HG03097 (cell line): ENCODE measurements around the gene CETN1.

Experiments
- ATAC-seq: cut with Tn5 transposase; IDR thresholded peaks from one replicate; pipeline ENCODE4 v1.9.1; 2021; ENCODE audit not compliant: unreplicated experiment, low FRiP score

Gene CETN1

GRCh38 chr18:574865-575645 is 5.1 kb upstream of the CETN1 start:
- ATAC-seq, result no peak

DNA sequence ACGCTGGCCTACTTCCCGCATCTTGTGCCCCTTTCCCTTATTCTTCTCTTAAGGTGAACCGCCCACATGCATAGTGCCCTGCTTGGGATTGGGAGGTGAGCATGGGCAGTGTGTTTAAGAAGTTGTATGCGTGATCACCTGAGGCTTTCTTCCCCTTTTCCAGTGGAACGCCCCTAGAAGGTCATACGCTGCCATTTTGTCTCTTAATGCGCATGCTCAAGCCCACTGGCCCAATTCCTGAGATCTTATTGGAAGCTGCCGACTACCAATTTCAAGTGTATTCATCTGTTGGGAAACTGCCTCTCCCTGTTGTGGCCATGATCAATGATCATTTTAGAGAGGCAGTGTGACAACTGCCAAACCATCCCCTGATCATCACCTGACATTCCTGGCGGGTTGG is 3.3 kb upstream of the CETN1 start:
- no peak for ATAC-seq

DNA sequence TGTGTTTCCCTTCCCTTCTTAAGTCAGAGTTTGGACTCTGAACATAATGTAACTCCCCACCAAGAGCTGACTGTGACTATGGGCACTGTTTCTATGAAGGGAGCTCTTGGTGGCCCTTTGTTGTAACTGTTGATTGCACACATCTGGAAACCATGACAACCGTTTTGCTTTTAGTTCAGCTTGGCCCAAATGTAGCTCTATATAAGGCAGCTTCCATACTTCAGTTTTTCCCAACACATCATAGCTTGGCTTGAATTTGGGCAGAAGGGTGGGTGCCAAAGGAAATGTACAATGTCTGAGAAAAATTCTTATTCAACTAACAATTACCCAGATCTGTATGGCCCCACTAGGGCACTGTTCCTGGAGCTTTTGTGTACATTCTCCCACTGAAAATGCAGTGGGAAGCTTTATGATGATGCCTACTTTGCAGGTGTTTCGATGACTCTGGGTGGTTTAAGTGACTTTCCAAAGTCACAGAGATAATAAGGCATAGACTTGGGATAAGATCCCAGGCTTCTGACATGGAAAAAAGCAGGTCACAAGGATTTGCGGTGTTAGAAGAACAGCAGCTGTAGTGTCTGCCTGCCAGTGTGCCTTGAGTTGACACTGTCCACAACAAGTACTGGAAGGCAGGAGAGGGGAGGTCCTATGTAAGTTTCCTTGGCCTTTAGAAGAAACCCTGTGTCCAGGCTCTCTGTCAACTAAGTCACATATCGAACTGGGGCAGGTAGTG is 2.4 kb upstream of the CETN1 start:
- ATAC-seq, result no peak

DNA sequence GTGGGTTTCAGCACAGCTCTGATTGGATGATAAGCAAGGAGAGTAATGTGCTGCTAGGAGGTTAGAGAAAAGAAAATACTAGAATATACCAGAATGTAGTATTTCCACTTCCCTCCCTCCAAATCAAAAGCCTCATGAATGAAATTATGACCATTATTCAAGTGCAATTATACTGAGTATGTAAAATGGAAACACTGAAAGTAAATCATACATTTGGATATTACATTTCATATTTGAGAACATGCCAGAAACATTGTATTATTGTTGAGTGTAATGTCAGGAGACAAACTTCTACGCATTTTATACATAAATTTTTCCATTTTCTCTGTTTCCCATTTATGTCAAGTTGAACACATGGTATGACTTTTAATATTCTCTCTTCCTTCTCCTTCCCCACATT is 942 bp upstream of the CETN1 start:
- ATAC-seq, result no peak

DNA sequence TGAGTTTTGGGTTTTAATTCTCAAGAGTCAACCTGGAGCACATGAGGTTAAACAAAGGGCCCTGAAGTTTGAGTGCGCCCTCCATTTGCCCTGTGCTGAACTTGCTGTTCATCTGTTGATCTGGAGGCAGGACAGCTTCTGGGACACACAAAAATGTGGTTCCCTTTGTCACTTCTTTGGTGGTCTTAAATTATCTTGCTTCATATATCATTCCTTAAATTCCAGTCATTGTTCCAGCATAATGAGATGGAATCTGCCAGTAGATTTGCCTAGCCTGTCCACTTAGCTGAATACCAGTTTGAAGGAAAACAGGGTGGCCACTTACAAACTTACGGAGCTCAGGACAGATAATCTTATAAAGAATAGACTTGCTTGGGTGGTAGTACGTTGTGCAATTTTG is 916 bp downstream of the CETN1 start:
- ATAC-seq, result no peak

DNA sequence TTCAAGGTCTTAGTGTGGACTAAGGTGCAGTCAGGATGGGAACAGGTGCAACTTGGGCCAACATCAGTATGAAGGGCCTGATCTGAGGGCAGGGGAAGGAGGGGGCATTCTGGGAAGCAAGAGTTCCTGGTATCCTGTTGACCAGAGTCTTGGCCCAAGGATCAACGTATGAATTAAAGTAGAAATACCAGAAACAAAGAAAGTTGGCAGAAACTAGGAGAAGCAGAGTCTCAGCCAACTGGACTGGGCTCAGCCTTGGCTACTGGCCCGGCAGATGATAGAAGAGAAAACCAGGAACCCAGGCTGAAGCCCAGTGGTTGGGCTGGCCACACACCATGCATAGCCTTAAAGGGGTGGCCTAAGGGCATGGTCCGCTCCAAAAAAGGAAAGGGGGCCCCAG is 2.3 kb downstream of the CETN1 start:
- no peak for ATAC-seq

DNA sequence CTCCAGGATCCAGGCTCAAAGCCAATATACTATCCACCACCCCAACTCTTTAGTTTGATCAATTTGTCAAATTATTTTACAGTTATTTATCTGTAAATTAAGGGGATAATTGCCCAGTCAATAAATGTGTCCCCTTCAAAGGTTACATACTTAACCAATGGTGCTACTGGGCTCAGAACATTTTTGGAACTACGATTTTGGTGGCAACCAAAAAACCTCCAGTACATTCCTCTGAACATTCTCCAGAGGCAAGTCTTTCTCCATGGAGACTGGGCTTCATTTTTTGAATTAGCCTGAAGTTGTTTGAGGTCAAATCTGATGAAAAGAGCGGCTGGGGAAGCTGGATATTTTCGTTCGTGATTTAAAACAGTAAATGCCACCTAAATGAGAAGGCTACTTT is 14.9 kb downstream of the CETN1 start:
- ATAC-seq, result no peak

GRCh38 chr18:595571-595970 is 15.4 kb downstream of the CETN1 start:
- ATAC-seq, result no peak

DNA sequence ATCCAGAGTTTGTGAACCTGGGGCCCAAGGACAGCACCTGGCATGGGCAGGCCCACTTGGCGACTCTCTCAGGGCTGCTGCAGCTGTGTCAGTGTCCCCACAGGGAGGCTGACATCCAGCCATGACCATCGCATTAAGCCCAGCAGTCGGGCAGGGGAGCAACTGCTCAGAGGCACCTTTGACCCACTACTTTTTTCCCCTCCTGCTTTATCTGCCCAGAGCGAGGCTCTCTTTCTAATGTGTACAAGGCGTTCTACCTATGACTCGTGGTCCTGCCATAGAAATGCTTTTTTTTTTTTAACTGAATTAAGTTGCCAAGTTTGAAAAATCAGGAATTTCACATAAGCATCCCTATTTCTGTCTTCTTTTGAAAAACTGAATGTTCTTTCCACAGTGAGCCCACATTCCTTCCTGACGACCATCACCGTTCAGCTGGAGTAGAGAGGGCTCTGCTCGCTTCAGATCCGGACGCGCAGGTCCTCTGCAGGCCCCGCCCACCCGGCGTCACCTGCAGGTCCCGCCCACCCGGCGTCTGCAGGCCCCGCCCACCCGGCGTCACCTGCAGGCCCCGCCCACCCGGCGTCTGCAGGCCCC is 16.2 kb downstream of the CETN1 start:
- no peak for ATAC-seq

DNA sequence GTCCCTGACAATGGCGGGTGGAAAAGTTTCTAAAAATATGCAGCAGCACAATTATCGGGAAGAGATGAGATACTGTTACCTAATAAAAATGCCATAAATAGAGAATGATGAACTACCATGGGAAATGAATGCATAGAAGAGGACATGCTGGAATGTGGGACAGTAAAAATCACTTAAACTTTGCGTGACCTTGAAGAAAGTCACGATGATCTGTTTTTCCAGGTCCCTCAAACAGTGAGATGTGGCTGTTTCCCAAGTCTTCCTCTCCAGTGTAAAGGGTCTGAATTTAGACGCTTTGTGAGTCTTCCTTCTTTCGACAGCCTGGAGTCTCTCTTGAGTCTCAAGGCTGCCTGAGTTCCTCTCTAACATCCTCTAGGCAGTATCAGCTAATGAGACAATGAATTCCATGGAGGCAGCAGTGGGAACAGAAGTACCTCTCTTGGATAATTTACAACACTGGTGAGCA is 18.0 kb downstream of the CETN1 start:
- no peak for ATAC-seq

- ATAC-seq, result no peak
Observed at GRCh38 chr18:600107-600506, 19.9 kb downstream of the CETN1 start.

- no peak for ATAC-seq
Observed at GRCh38 chr18:604771-605170, 24.6 kb downstream of the CETN1 start.

- ATAC-seq, result no peak
Observed at GRCh38 chr18:607930-608329, 27.8 kb downstream of the CETN1 start.

DNA sequence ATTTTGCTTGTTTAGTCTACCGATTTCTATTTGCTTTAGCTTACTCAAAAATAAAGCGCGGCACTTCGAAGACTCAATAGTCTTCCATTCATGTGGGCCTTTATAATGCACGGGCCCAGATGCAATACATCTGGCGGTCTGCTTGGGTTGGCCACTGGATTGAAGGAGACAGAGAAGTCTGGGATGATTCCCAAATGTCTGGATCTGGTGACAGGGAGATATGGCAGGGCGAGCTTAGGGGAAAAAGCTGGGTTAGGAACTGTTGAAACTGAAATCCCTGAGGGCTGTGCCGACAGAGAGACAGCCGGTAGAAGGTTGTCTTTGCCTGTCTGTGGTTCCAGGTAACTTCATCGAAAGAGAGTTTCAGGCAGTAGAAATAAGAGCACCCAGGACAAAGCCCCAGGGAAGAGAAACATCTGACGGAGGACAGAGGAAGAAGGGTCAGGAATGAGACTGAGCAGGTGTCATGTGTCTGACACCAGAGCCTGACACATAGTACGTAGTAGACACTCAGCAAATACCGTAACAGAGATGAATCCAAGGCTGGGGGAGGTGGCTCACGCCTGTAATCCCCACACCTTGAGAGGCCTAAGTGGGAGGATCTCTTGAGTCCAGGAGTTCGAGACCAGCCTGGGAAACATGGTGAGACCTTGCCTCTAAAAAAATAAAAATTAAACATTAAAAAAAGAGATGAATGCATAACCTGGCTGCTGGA is 30.2 kb downstream of the CETN1 start:
- ATAC-seq, result no peak

- no peak for ATAC-seq
Observed at GRCh38 chr18:612156-612555, 32.0 kb downstream of the CETN1 start.

GRCh38 chr18:614193-614592 is 34.0 kb downstream of the CETN1 start:
- ATAC-seq, result no peak

- no peak for ATAC-seq
Observed at GRCh38 chr18:615092-615521, 34.9 kb downstream of the CETN1 start.

- no peak for ATAC-seq
Observed at GRCh38 chr18:615773-616172, 35.6 kb downstream of the CETN1 start.

- ATAC-seq, result no peak
Observed at GRCh38 chr18:616380-616995, 36.3 kb downstream of the CETN1 start.

DNA sequence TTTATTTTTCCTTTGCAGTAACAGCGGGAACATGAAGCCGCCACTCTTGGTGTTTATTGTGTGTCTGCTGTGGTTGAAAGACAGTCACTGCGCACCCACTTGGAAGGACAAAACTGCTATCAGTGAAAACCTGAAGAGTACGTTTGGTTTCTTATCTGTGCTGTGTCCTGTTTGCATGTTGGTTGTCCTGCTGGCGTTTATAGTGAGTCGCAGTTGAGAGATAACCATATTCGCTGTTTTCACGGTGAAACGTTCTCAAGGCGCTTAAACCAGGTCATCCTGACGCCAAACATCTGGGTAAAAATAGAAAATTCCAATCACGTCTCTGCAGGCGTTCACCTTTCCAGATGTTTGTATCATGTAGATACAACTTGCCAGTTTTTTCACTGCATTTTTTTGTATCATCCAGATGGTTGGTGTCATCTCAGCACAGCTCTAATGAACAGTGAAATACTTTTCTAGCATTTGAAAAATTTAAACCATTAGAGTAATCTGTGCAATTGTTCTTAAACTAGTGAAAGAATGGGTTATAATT is 37.9 kb downstream of the CETN1 start:
- ATAC-seq, result no peak
